Measurements from ENCODE around the gene GOLGA7B.

Gene GOLGA7B

GRCh38 chr10:97811958-97812357 lies 37.7 kb upstream of the GOLGA7B start:
- Histone ChIP-seq H3K4me2 (ENCODE audit: low read length) (no peak overlapping the region), H3K4me3 (ENCODE audit: low read length) (no peak overlapping the region), H3K27ac (ENCODE audit: low read depth, low read length) (no peak overlapping the region), H3F3A (ENCODE audit: control insufficient read depth, insufficient read depth) (no peaks in the 10 kb centered on the region), H3K36me3 (ENCODE audit: control insufficient read depth, low read length) (no peaks in the 10 kb centered on the region), H3K4me1 (ENCODE audit: control insufficient read depth, low read length) (no peaks in the 10 kb centered on the region), H4K20me1 (ENCODE audit: control insufficient read depth, insufficient read depth, low read depth, low read length) (no peaks in the 10 kb centered on the region), H3K27me3 (ENCODE audit: control insufficient read depth, low read length) (peaks cover 9% of the 10 kb centered on the region; the same call in 1 of the 2 replicates), H3K9me3 (ENCODE audit: control insufficient read depth, insufficient read depth, low read length) (no peaks in the 10 kb centered on the region), H3K79me2 (ENCODE audit: control insufficient read depth, low read length) (no peaks in the 10 kb centered on the region), H3K9me2 (replicated peaks; ENCODE audit: control insufficient read depth, low read length) (no peaks in the 10 kb centered on the region)
- TF ChIP-seq EZH2phosphoT487 (IDR thresholded peaks at IDR 0.05; ENCODE audit: borderline replicate concordance, low read length) = no peak
- TF ChIP-seq, protein P1, sequence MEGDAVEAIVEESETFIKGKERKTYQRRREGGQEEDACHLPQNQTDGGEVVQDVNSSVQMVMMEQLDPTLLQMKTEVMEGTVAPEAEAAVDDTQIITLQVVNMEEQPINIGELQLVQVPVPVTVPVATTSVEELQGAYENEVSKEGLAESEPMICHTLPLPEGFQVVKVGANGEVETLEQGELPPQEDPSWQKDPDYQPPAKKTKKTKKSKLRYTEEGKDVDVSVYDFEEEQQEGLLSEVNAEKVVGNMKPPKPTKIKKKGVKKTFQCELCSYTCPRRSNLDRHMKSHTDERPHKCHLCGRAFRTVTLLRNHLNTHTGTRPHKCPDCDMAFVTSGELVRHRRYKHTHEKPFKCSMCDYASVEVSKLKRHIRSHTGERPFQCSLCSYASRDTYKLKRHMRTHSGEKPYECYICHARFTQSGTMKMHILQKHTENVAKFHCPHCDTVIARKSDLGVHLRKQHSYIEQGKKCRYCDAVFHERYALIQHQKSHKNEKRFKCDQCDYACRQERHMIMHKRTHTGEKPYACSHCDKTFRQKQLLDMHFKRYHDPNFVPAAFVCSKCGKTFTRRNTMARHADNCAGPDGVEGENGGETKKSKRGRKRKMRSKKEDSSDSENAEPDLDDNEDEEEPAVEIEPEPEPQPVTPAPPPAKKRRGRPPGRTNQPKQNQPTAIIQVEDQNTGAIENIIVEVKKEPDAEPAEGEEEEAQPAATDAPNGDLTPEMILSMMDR (IDR thresholded peaks at IDR 0.05; ENCODE audit: low read depth, low read length, poor library complexity, severe bottlenecking) = no peak

DNA sequence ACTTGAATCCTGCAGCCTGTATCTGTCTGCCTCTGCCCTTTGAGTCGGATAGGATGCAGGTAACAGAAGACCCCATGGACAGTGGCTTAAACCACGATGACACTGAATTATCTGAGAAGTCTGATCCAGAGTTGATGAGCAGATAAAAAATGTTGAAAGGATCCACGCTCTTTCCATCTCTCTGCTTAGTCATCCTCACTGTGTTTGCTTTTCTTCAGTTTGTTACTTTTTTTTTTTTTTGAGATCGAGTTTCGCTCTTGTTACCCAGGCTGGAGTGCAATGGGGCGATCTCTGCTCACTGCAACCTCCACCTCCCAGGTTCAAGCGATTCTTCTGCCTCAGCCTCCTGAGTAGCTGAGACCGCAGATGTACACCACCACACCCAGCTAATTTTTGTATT lies 36.9 kb upstream of the GOLGA7B start:
- no peak overlapping the region for H3K4me3 ChIP-seq (ENCODE audit: low read length)
- no peaks in the 10 kb centered on the region for H3K9me3 ChIP-seq (ENCODE audit: control insufficient read depth, insufficient read depth, low read length)
- H3K4me1 ChIP-seq (ENCODE audit: control insufficient read depth, low read length) = no peaks in the 10 kb centered on the region
- no peaks in the 10 kb centered on the region for H3K9me2 ChIP-seq (replicated peaks; ENCODE audit: control insufficient read depth, low read length)
- no peaks in the 10 kb centered on the region for H4K20me1 ChIP-seq (ENCODE audit: control insufficient read depth, insufficient read depth, low read depth, low read length)
- H3K79me2 ChIP-seq (ENCODE audit: control insufficient read depth, low read length) = no peaks in the 10 kb centered on the region
- no peak for TF ChIP-seq EZH2phosphoT487 (IDR thresholded peaks at IDR 0.05; ENCODE audit: borderline replicate concordance, low read length)
- TF ChIP-seq, protein P1 (IDR thresholded peaks at IDR 0.05; ENCODE audit: low read depth, low read length, poor library complexity, severe bottlenecking) = no peak
- no peaks in the 10 kb centered on the region for H3K36me3 ChIP-seq (ENCODE audit: control insufficient read depth, low read length)
- H3K4me2 ChIP-seq (ENCODE audit: low read length) = no peak overlapping the region
- no peaks in the 10 kb centered on the region for H3F3A ChIP-seq (ENCODE audit: control insufficient read depth, insufficient read depth)
- H3K27ac ChIP-seq (ENCODE audit: low read depth, low read length) = no peak overlapping the region
- peaks cover 11% of the 10 kb centered on the region; the same call in 1 of the 2 replicates for H3K27me3 ChIP-seq (ENCODE audit: control insufficient read depth, low read length)

- H3K9me3 ChIP-seq (ENCODE audit: control insufficient read depth, insufficient read depth, low read length) = no peaks in the 10 kb centered on the region
- H3K4me2 ChIP-seq (ENCODE audit: low read length) = no peak overlapping the region
- no peaks in the 10 kb centered on the region for H3K9me2 ChIP-seq (replicated peaks; ENCODE audit: control insufficient read depth, low read length)
- no peaks in the 10 kb centered on the region for H3K4me1 ChIP-seq (ENCODE audit: control insufficient read depth, low read length)
- no peak for TF ChIP-seq EZH2phosphoT487 (IDR thresholded peaks at IDR 0.05; ENCODE audit: borderline replicate concordance, low read length)
- TF ChIP-seq, protein P1 (IDR thresholded peaks at IDR 0.05; ENCODE audit: low read depth, low read length, poor library complexity, severe bottlenecking) = no peak
- no peak overlapping the region for H3K4me3 ChIP-seq (ENCODE audit: low read length)
- H3F3A ChIP-seq (ENCODE audit: control insufficient read depth, insufficient read depth) = no peaks in the 10 kb centered on the region
- no peaks in the 10 kb centered on the region for H3K36me3 ChIP-seq (ENCODE audit: control insufficient read depth, low read length)
- no peak overlapping the region for H3K27ac ChIP-seq (ENCODE audit: low read depth, low read length)
- H4K20me1 ChIP-seq (ENCODE audit: control insufficient read depth, insufficient read depth, low read depth, low read length) = no peaks in the 10 kb centered on the region
- no peaks in the 10 kb centered on the region for H3K79me2 ChIP-seq (ENCODE audit: control insufficient read depth, low read length)
- peaks cover 16% of the 10 kb centered on the region for H3K27me3 ChIP-seq (ENCODE audit: control insufficient read depth, low read length)
These were observed 36.3 kb upstream of the GOLGA7B start for GRCh38 chr10:97813311-97813710.

Data from DOHH2 (cell line).